H9 (cell line): ENCODE data around the gene HFE. TPM values are rescaled to one million over a fixed set of nuclear protein-coding genes. Genes with fewer than 3 reads are reported as not detected.

Source experiments
- DNase-seq: peaks from one replicate; pipeline ENCODE4 v3.0.0-alpha.2; 2017
- H2AFZ ChIP-seq: one replicate; pipeline ENCODE4 v1.6.1; 2013; ENCODE audit warnings: mild to moderate bottlenecking, low read length, control low read depth, moderate library complexity
- H2AK5ac ChIP-seq: 2 replicates; pipeline ENCODE4 v1.6.1; 2013; ENCODE audit warnings: low read length, control low read depth, mixed read lengths; ENCODE audit not compliant: insufficient read length
- H2BK120ac ChIP-seq: one replicate; pipeline ENCODE4 v1.6.1; 2013; ENCODE audit warnings: low read depth, mild to moderate bottlenecking, low read length, control low read depth, inconsistent platforms; ENCODE audit not compliant: poor library complexity, severe bottlenecking
- H2BK12ac ChIP-seq: 2 replicates; pipeline ENCODE4 v1.6.1; 2013; ENCODE audit warnings: low read length, control low read depth, mixed read lengths, low read depth; ENCODE audit not compliant: insufficient read length
- H2BK15ac ChIP-seq: 2 replicates; pipeline ENCODE4 v1.6.1; 2013; ENCODE audit warnings: low read depth, low read length, control low read depth
- H2BK20ac ChIP-seq: one replicate; pipeline ENCODE4 v1.6.1; 2013; ENCODE audit warnings: low read depth, mild to moderate bottlenecking, low read length, control low read depth, inconsistent platforms; ENCODE audit not compliant: poor library complexity, severe bottlenecking
- H2BK5ac ChIP-seq: 2 replicates; pipeline ENCODE4 v1.6.1; 2013; ENCODE audit warnings: low read length, control low read depth, mixed read lengths; ENCODE audit not compliant: insufficient read length
- H3K14ac ChIP-seq: 2 replicates; pipeline ENCODE4 v1.6.1; 2013; ENCODE audit warnings: low read length, control low read depth; ENCODE audit not compliant: insufficient read depth
- H3K18ac ChIP-seq: 2 replicates; pipeline ENCODE4 v1.6.1; 2013; ENCODE audit warnings: low read depth, mild to moderate bottlenecking, mixed read lengths, low read length, control low read depth; ENCODE audit not compliant: insufficient read length
- H3K23ac ChIP-seq: 2 replicates; pipeline ENCODE4 v1.6.1; 2013; ENCODE audit warnings: low read length, control low read depth, mixed read lengths, low read depth; ENCODE audit not compliant: insufficient read length
- H3K23me2 ChIP-seq: 2 replicates; pipeline ENCODE4 v1.6.1; 2013; ENCODE audit warnings: low read depth, mild to moderate bottlenecking, mixed read lengths, low read length, control low read depth; ENCODE audit not compliant: insufficient read length, poor library complexity, severe bottlenecking
- H3K27ac ChIP-seq: 2 replicates; pipeline ENCODE4 v1.5.1; 2013; ENCODE audit warnings: low read length, control low read depth, mixed read lengths, low read depth; ENCODE audit not compliant: insufficient read length
- H3K27me3 ChIP-seq: 2 replicates; pipeline ENCODE4 v1.6.1; 2013; ENCODE audit warnings: low read length, control low read depth, inconsistent platforms; ENCODE audit not compliant: insufficient read depth
- H3K4ac ChIP-seq: 2 replicates; pipeline ENCODE4 v1.6.1; 2013; ENCODE audit warnings: low read depth, mild to moderate bottlenecking, control low read depth, inconsistent platforms, low read length, moderate library complexity
- H3K4me1 ChIP-seq: 2 replicates; pipeline ENCODE4 v1.6.1; 2013; ENCODE audit warnings: low read length, control low read depth, inconsistent platforms; ENCODE audit not compliant: insufficient read depth
- H3K4me2 ChIP-seq: 2 replicates; pipeline ENCODE4 v1.6.1; 2013; ENCODE audit warnings: low read length, control low read depth, mixed read lengths; ENCODE audit not compliant: insufficient read length, insufficient read depth
- H3K56ac ChIP-seq: 2 replicates; pipeline ENCODE4 v1.6.1; 2013; ENCODE audit warnings: low read depth, mild to moderate bottlenecking, mixed read lengths, low read length, control low read depth; ENCODE audit not compliant: insufficient read length
- H3K79me1 ChIP-seq: 2 replicates; pipeline ENCODE4 v1.6.1; 2013; ENCODE audit warnings: low read depth, mild to moderate bottlenecking, moderate library complexity, low read length, control low read depth, inconsistent platforms; ENCODE audit not compliant: insufficient read depth, poor library complexity, severe bottlenecking
- H3K79me2 ChIP-seq: 2 replicates; pipeline ENCODE4 v1.6.1; 2013; ENCODE audit warnings: low read length, control low read depth, inconsistent platforms; ENCODE audit not compliant: insufficient read depth
- H3K9ac ChIP-seq: 2 replicates; pipeline ENCODE4 v1.6.1; 2013; ENCODE audit warnings: low read length, control low read depth, mixed read lengths; ENCODE audit not compliant: insufficient read length; ENCODE audit errors: extremely low read depth
- H3K9me3 ChIP-seq: one replicate; pipeline ENCODE4 v1.6.1; 2013; ENCODE audit warnings: low read depth, low read length, inconsistent platforms; ENCODE audit not compliant: control insufficient read depth
- H3T11ph ChIP-seq: one replicate; pipeline ENCODE4 v1.6.1; 2013; ENCODE audit warnings: mild to moderate bottlenecking, low read length, control low read depth, inconsistent platforms
- H4K20me1 ChIP-seq: one replicate; pipeline ENCODE4 v1.6.1; 2013; ENCODE audit not compliant: control insufficient read depth, insufficient read length, insufficient read depth
- H4K5ac ChIP-seq: 2 replicates; pipeline ENCODE4 v1.6.1; 2013; ENCODE audit warnings: low read depth, mild to moderate bottlenecking, mixed read lengths, low read length, control low read depth; ENCODE audit not compliant: insufficient read length
- H4K8ac ChIP-seq: replicated peaks from 2 replicates; pipeline ENCODE4 v1.6.1; 2013; ENCODE audit warnings: low read length, control low read depth, mixed read lengths, low read depth; ENCODE audit not compliant: insufficient read length
- H4K91ac ChIP-seq: 2 replicates; pipeline ENCODE4 v1.6.1; 2013; ENCODE audit warnings: low read depth, mild to moderate bottlenecking, moderate library complexity, mixed read lengths, low read length, control low read depth; ENCODE audit not compliant: insufficient read length
- H3K27ac Mint-ChIP-seq, 3 experiments: 2 replicates in 2 of 3; 3 replicates in 1 of 3; pipeline ENCODE4 v1.8.0; 2020 to 2021; ENCODE audit warnings: mixed read lengths in 3 of 3, mild to moderate bottlenecking in 1 of 3, moderate library complexity in 1 of 3
- H3K27me3 Mint-ChIP-seq: 2 replicates; pipeline ENCODE4 v1.8.0; 2021; ENCODE audit warnings: low read depth, mild to moderate bottlenecking, moderate library complexity, mixed read lengths
- H3K36me3 Mint-ChIP-seq, 3 experiments: 2 replicates in 2 of 3; 3 replicates in 1 of 3; pipeline ENCODE4 v1.8.0; 2020 to 2021; ENCODE audit warnings: low read depth in 3 of 3, mixed read lengths in 3 of 3; ENCODE audit not compliant: insufficient read depth in 1 of 3
- H3K4me1 Mint-ChIP-seq, 2 experiments: 2 replicates each; pipeline ENCODE4 v1.8.0; 2020; ENCODE audit warnings: mixed read lengths in 2 of 2
- H3K4me3 Mint-ChIP-seq, 2 experiments: 2 replicates in 1 of 2; 3 replicates in 1 of 2; pipeline ENCODE4 v1.8.0; 2020 to 2021; ENCODE audit warnings: mild to moderate bottlenecking in 2 of 2, mixed read lengths in 2 of 2, moderate library complexity in 1 of 2
- H3K9me3 Mint-ChIP-seq, 2 experiments: 2 replicates in 1 of 2; 3 replicates in 1 of 2; pipeline ENCODE4 v1.8.0; 2020; ENCODE audit warnings: mild to moderate bottlenecking in 2 of 2, mixed read lengths in 2 of 2, moderate library complexity in 1 of 2
- CTCF ChIP-seq: fragments of 200-600 bp; sonication (generic); conservative IDR thresholded peaks from 3 replicates; pipeline ENCODE4 v1.8.0; 2021; ENCODE audit warnings: antibody characterized with exemption, mild to moderate bottlenecking
- WGBS: extraction: QIAGEN DNeasy Blood & Tissue Kit; methylation state at CpG from one replicate; pipeline ENCODE4 v1.1.7; 2013; ENCODE audit warnings: missing lambda C conversion rate, low lambda C conversion rate, mixed read lengths; ENCODE audit not compliant: insufficient read length; ENCODE audit errors: extremely low coverage; 5-methylcytosine and 5-hydroxymethylcytosine counted together
- total RNA-seq: library from RNA; stranded (reverse); gene quantifications from 2 replicates; pipeline ENCODE4 v1.2.1, GENCODE V29; 2021

The HFE gene
- total RNA-seq, 1 experiment from 2014 or later, result 0.98 TPM

- H3K79me2 ChIP-seq, result no peaks in the 10 kb centered on the region
- H2BK15ac ChIP-seq, result no peak overlapping the region
- WGBS, result no CpG with 5 or more reads among the region's 2 CpGs
- no peaks in the 10 kb centered on the region for H3K27me3 ChIP-seq
- no peak overlapping the region for H3K27ac ChIP-seq
- H3K4me1 ChIP-seq, result no peaks in the 10 kb centered on the region; the same call in 1 of the 2 replicates
- Mint-ChIP-seq H3K9me3 (no peaks in the 10 kb centered on the region; a peak in 1 of 5 replicates), H3K4me1 (peaks cover 32% of the 10 kb centered on the region in 2 experiments), H3K36me3 (peaks cover 0 to 8% (median 2%) of the 10 kb centered on the region in 3 experiments; a peak in 1 of 7 replicates), H3K4me3 (no peak overlapping the region), H3K27ac (peak overlapping the region in 2 of 3 experiments; percentile 54 to 91; a peak in 3 of 7 replicates), H3K27me3 (no peaks in the 10 kb centered on the region)
- H3K4me2 ChIP-seq, result no peak overlapping the region
- H3K14ac ChIP-seq, result no peak overlapping the region
- no peak overlapping the region for H4K91ac ChIP-seq
- no peak overlapping the region for H3T11ph ChIP-seq
- H2BK120ac ChIP-seq, result no peak overlapping the region
- H2AFZ ChIP-seq, result no peak overlapping the region
- H3K4ac ChIP-seq, result no peak overlapping the region
- H3K23me2 ChIP-seq, result peaks cover 5% of the 10 kb centered on the region
- H2BK20ac ChIP-seq, result no peak overlapping the region
- H3K23ac ChIP-seq, result no peak overlapping the region
- no peak for TF ChIP-seq CTCF
- H3K18ac ChIP-seq, result no peak overlapping the region
- no peak overlapping the region for H4K8ac ChIP-seq
- no peak overlapping the region for H3K56ac ChIP-seq
- H2BK12ac ChIP-seq, result no peak overlapping the region
- H4K20me1 ChIP-seq, result no peaks in the 10 kb centered on the region
- no peak for DNase-seq
- no peak overlapping the region for H4K5ac ChIP-seq
- H3K79me1 ChIP-seq, result no peaks in the 10 kb centered on the region
- H2BK5ac ChIP-seq, result no peak overlapping the region
- no peak overlapping the region for H2AK5ac ChIP-seq
- no peaks in the 10 kb centered on the region for H3K9me3 ChIP-seq
- no peak overlapping the region for H3K9ac ChIP-seq
Measured at GRCh38 chr6:26048590-26048989, 38.6 kb upstream of the HFE start.
